ENCODE results near the gene AMN1.
"Not testable (repeated sequence)": the region's sequence is repeated elsewhere in the genome, so short reads cannot be mapped to it uniquely, and the experiment has no call there.

The AMN1 gene

GRCh38 chr12:31722580-31722979, 6.2 kb downstream of the AMN1 start:
- Histone ChIP-seq H3K9ac (ENCODE audit: low read length) (peak overlapping the region; percentile 29; the same call in 1 of the 2 replicates), H3K9me3 (ENCODE audit: low read length) (no peaks in the 10 kb centered on the region), H3K36me3 (ENCODE audit: insufficient read depth, low read length) (no peaks in the 10 kb centered on the region), H3K27me3 (ENCODE audit: insufficient read depth, low read length) (no peaks in the 10 kb centered on the region), H3K79me2 (ENCODE audit: insufficient read depth, low read length) (no peaks in the 10 kb centered on the region), H3K4me2 (ENCODE audit: low read length) (peak overlapping the region; percentile 31; the same call in 1 of the 2 replicates), H3K4me3 (ENCODE audit: low read depth, low read length, poor library complexity, severe bottlenecking) (no peak overlapping the region), H4K20me1 (ENCODE audit: insufficient read depth, low read length) (no peaks in the 10 kb centered on the region), H3K4me1 (ENCODE audit: insufficient read depth, low read length, severe bottlenecking) (peaks cover 56% of the 10 kb centered on the region), H3F3A (ENCODE audit: insufficient read depth, low read length) (no peaks in the 10 kb centered on the region), H2AFZ (ENCODE audit: low read length) (no peak overlapping the region), H3K27ac (ENCODE audit: low read depth, low read length, poor library complexity, severe bottlenecking) (peak overlapping the region; percentile 65), H3K9me2 (ENCODE audit: low read depth, low read length) (no peaks in the 10 kb centered on the region)
- TF ChIP-seq EZH2 (IDR thresholded peaks at IDR 0.05; ENCODE audit: borderline replicate concordance, low read length) (no peak), CTCF (IDR thresholded peaks at IDR 0.05; ENCODE audit: low read length) (no peak)

- not testable (repeated sequence) for H3K36me3 ChIP-seq (ENCODE audit: insufficient read depth, low read length); H3K4me3 ChIP-seq (ENCODE audit: low read depth, low read length, poor library complexity, severe bottlenecking); H3F3A ChIP-seq (ENCODE audit: insufficient read depth, low read length); H3K9me2 ChIP-seq (ENCODE audit: low read depth, low read length); H3K27me3 ChIP-seq (ENCODE audit: insufficient read depth, low read length); H2AFZ ChIP-seq (ENCODE audit: low read length); H3K9me3 ChIP-seq (ENCODE audit: low read length); H3K4me2 ChIP-seq (ENCODE audit: low read length); H3K27ac ChIP-seq (ENCODE audit: low read depth, low read length, poor library complexity, severe bottlenecking); H3K79me2 ChIP-seq (ENCODE audit: insufficient read depth, low read length); H4K20me1 ChIP-seq (ENCODE audit: insufficient read depth, low read length); H3K9ac ChIP-seq (ENCODE audit: low read length)
- peaks cover 43% of the 10 kb centered on the region for H3K4me1 ChIP-seq (ENCODE audit: insufficient read depth, low read length, severe bottlenecking)
These were observed 10.2 kb downstream of the AMN1 start for GRCh38 chr12:31718542-31719198.

GRCh38 chr12:31716998-31717397, 11.8 kb downstream of the AMN1 start:
- H3K9ac ChIP-seq (ENCODE audit: low read length); H3K4me2 ChIP-seq (ENCODE audit: low read length); H3K9me3 ChIP-seq (ENCODE audit: low read length): not testable (repeated sequence)

GRCh38 chr12:31715283-31715825, 13.5 kb downstream of the AMN1 start:
- H3K9me3 ChIP-seq (ENCODE audit: low read length): peaks cover 5% of the 10 kb centered on the region; the same call in 1 of the 2 replicates
- H3K4me2 ChIP-seq (ENCODE audit: low read length): peak overlapping the region; percentile 53
- no peaks in the 10 kb centered on the region for H3F3A ChIP-seq (ENCODE audit: insufficient read depth, low read length)
- H3K9ac ChIP-seq (ENCODE audit: low read length): peak overlapping the region; percentile 37
- no peaks in the 10 kb centered on the region for H3K27me3 ChIP-seq (ENCODE audit: insufficient read depth, low read length)
- H3K79me2 ChIP-seq (ENCODE audit: insufficient read depth, low read length): no peaks in the 10 kb centered on the region
- H3K4me1 ChIP-seq (ENCODE audit: insufficient read depth, low read length, severe bottlenecking): peaks cover 23% of the 10 kb centered on the region
- H2AFZ ChIP-seq (ENCODE audit: low read length): peak overlapping the region; percentile 87
- peaks cover 8% of the 10 kb centered on the region for H3K36me3 ChIP-seq (ENCODE audit: insufficient read depth, low read length)
- H4K20me1 ChIP-seq (ENCODE audit: insufficient read depth, low read length): no peaks in the 10 kb centered on the region
- no peaks in the 10 kb centered on the region for H3K9me2 ChIP-seq (ENCODE audit: low read depth, low read length)
- peak overlapping the region; percentile 77 for H3K27ac ChIP-seq (ENCODE audit: low read depth, low read length, poor library complexity, severe bottlenecking)
- peak overlapping the region; percentile 18 for H3K4me3 ChIP-seq (ENCODE audit: low read depth, low read length, poor library complexity, severe bottlenecking)
- TF ChIP-seq CTCF (IDR thresholded peaks at IDR 0.05; ENCODE audit: low read length) (no peak), EZH2 (IDR thresholded peaks at IDR 0.05; ENCODE audit: borderline replicate concordance, low read length) (no peak)

More at GRCh38 chr12:31716998-31717397, 11.8 kb downstream of the AMN1 start:
- not testable (repeated sequence) for H4K20me1 ChIP-seq (ENCODE audit: insufficient read depth, low read length); H3K36me3 ChIP-seq (ENCODE audit: insufficient read depth, low read length); H2AFZ ChIP-seq (ENCODE audit: low read length); H3K79me2 ChIP-seq (ENCODE audit: insufficient read depth, low read length); H3K27ac ChIP-seq (ENCODE audit: low read depth, low read length, poor library complexity, severe bottlenecking); H3K4me3 ChIP-seq (ENCODE audit: low read depth, low read length, poor library complexity, severe bottlenecking); H3K27me3 ChIP-seq (ENCODE audit: insufficient read depth, low read length); H3K9me2 ChIP-seq (ENCODE audit: low read depth, low read length); H3F3A ChIP-seq (ENCODE audit: insufficient read depth, low read length)
- H3K4me1 ChIP-seq (ENCODE audit: insufficient read depth, low read length, severe bottlenecking): peaks cover 26% of the 10 kb centered on the region

Data from OCI-LY1 (cell line).